ENCODE data around the gene CBR1. TPM values are rescaled to one million over a fixed set of nuclear protein-coding genes. Genes with fewer than 3 reads are reported as not detected.

The CBR1 gene
- total and polyA plus RNA-seq, 2 of the 8 experiments (the other 6 are each of a cell fraction or from before 2014, with no cell fraction given) = 1.8 to 207 TPM

DNA sequence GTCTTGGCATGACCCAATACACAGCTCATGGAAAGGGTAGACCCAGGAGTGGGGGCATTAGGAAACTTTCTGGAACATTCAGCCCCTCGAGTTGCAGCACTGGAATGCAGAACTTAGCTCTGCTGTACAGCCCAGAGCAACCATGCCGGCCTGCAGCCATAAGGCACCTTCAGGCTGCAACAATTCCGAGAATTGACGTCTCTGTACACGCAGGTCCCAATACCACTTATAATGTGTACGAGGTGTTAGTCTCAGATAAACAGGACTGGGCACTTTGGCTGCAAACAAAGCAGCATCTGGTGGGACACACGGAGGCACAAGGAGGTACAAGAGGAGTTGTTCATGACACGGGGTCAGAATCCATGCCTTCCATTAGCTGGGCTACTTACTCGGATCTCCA, 7.9 kb downstream of the CBR1 start:
- no peak overlapping the region for H3K56ac ChIP-seq (replicated peaks; ENCODE audit: insufficient read length, low read depth, low read length)
- H3K23ac ChIP-seq (ENCODE audit: insufficient read length) = no peak overlapping the region
- ChIA-PET CTCF (ENCODE audit: partially characterized antibody) (interaction anchor here (1.0 to 4.1 kb wide), 6 partner anchors 9 to 35 kb away, joined by 3 to 15 read pairs (median 7); no protein-coding TSS in a partner anchor), POLR2A (ENCODE audit: partially characterized antibody) (interaction anchor here (0.6 to 1.5 kb wide), 3 partner anchors 10 to 36 kb away, joined by 3 to 5 read pairs (median 3); no protein-coding TSS in a partner anchor)
- H3K36me3 ChIP-seq (ENCODE audit: control insufficient read depth in 2 of 4, insufficient read depth in 4 of 4, low read length in 3 of 4) = no peaks in the 10 kb centered on the region; a peak in 1 of 8 replicates
- FAIRE-seq (no peak), DNase-seq (ENCODE audit: low read depth in 1 of 2, low spot score in 2 of 2) (no peak)
- no peak overlapping the region for H2BK120ac ChIP-seq (replicated peaks; ENCODE audit: low read depth, low read length)
- H3K79me1 ChIP-seq (ENCODE audit: low read depth, low read length) = no peaks in the 10 kb centered on the region
- no peaks in the 10 kb centered on the region for H3K9me3 ChIP-seq (ENCODE audit: insufficient read depth in 2 of 2, low read depth in 1 of 2, low read length in 1 of 2)
- H3K4me2 ChIP-seq (ENCODE audit: insufficient read depth in 1 of 2, low read depth in 2 of 2, low read length in 2 of 2) = no peak overlapping the region
- no peaks in the 10 kb centered on the region for H3K23me2 ChIP-seq (ENCODE audit: low read depth, low read length)
- no peak overlapping the region for H3K14ac ChIP-seq (ENCODE audit: insufficient read length)
- WGBS, 2 experiments (ENCODE audit: extremely low coverage in 1 of 2, insufficient coverage in 1 of 2, insufficient read length in 1 of 2, insufficient replicate concordance in 2 of 2, low coverage in 1 of 2, low lambda C conversion rate in 2 of 2, missing lambda C conversion rate in 1 of 2) = 85% methylated on average over 9 of the region's 9 CpGs; no CpG with 5 or more reads in 1 of the 2 experiments
- H3K9ac ChIP-seq (replicated peaks in 1 of 4; ENCODE audit: extremely low read depth in 1 of 4, low read depth in 3 of 4, low read length in 3 of 4) = no peak overlapping the region
- H4K20me1 ChIP-seq (replicated peaks in 1 of 2; ENCODE audit: control insufficient read depth in 1 of 2, insufficient read depth in 2 of 2, low read length in 2 of 2) = no peaks in the 10 kb centered on the region
- no peak overlapping the region for H2BK12ac ChIP-seq (ENCODE audit: low read depth, low read length)
- no peak overlapping the region for H4K5ac ChIP-seq (ENCODE audit: insufficient read length, low read depth, low read length)
- no peak overlapping the region for H2AK5ac ChIP-seq (ENCODE audit: low read depth, low read length)
- H4K91ac ChIP-seq (replicated peaks; ENCODE audit: insufficient read length, low read length) = peak overlapping the region; percentile 25
- H2BK15ac ChIP-seq (ENCODE audit: low read length) = no peak overlapping the region
- H3K4me1 ChIP-seq (replicated peaks in 1 of 4; ENCODE audit: control insufficient read depth in 3 of 4, insufficient read depth in 4 of 4, low read length in 3 of 4) = peaks cover 0 to 6% (median 4%) of the 10 kb centered on the region in 4 experiments; a peak in 5 of 7 replicates
- H3K27ac ChIP-seq (ENCODE audit: low read depth, low read length) = no peak overlapping the region
- H3K79me2 ChIP-seq (ENCODE audit: control insufficient read depth in 1 of 2, insufficient read depth in 2 of 2, low read length in 2 of 2) = no peaks in the 10 kb centered on the region
- no peak overlapping the region for H2BK20ac ChIP-seq (ENCODE audit: low read length)
- H3K27me3 ChIP-seq (replicated peaks in 1 of 4; ENCODE audit: control insufficient read depth in 3 of 4, extremely low read depth in 1 of 4, insufficient read depth in 3 of 4, low read length in 3 of 4) = no peaks in the 10 kb centered on the region; a peak in 1 of 7 replicates
- no peak overlapping the region for H3K18ac ChIP-seq (ENCODE audit: extremely low read depth, low read length)
- no peak overlapping the region for H4K8ac ChIP-seq (ENCODE audit: extremely low read depth, insufficient read depth, low read length)
- no peak overlapping the region for H2AFZ ChIP-seq (ENCODE audit: low read length)
- H3K4ac ChIP-seq (replicated peaks; ENCODE audit: insufficient read length, low read depth, low read length) = no peak overlapping the region
- H2BK5ac ChIP-seq (ENCODE audit: low read depth, low read length) = no peak overlapping the region
- no peak overlapping the region for H3K4me3 ChIP-seq (ENCODE audit: extremely low read depth in 1 of 4, insufficient read depth in 2 of 4, low read depth in 3 of 4, low read length in 4 of 4)
- TF ChIP-seq, protein P1, sequence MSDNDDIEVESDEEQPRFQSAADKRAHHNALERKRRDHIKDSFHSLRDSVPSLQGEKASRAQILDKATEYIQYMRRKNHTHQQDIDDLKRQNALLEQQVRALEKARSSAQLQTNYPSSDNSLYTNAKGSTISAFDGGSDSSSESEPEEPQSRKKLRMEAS (IDR thresholded peaks at IDR 0.05) = no peak
- TF ChIP-seq, protein P2, sequence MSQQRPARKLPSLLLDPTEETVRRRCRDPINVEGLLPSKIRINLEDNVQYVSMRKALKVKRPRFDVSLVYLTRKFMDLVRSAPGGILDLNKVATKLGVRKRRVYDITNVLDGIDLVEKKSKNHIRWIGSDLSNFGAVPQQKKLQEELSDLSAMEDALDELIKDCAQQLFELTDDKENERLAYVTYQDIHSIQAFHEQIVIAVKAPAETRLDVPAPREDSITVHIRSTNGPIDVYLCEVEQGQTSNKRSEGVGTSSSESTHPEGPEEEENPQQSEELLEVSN (IDR thresholded peaks at IDR 0.05) = no peak
- TF ChIP-seq TCF12 (IDR thresholded peaks at IDR 0.05; ENCODE audit: low read depth, low read length) (no peak), POLR2A (IDR thresholded peaks at IDR 0.05; ENCODE audit: control extremely low read depth in 1 of 2, low read depth in 2 of 2, low read length in 2 of 2) (no peak), SRF (IDR thresholded peaks at IDR 0.05; ENCODE audit: low read depth, low read length) (no peak), HDAC6 (IDR thresholded peaks at IDR 0.05; ENCODE audit: low read depth, low read length) (no peak), SP1 (IDR thresholded peaks at IDR 0.05; ENCODE audit: low read depth, low read length) (no peak), ZNF274 (IDR thresholded peaks at IDR 0.05; ENCODE audit: borderline replicate concordance, extremely low read depth, low read length) (no peak), SAP30 (IDR thresholded peaks at IDR 0.05; ENCODE audit: insufficient read depth, insufficient replicate concordance, low read length) (no peak), RBBP5 (IDR thresholded peaks at IDR 0.05; ENCODE audit: borderline replicate concordance, low read depth, low read length) (no peak), CHD1 (IDR thresholded peaks at IDR 0.05; ENCODE audit: low read depth, low read length) (no peak), TBP (IDR thresholded peaks at IDR 0.05; ENCODE audit: low read depth, low read length) (no peak), JUN (IDR thresholded peaks at IDR 0.05; ENCODE audit: low read depth, low read length) (no peak), NANOG (IDR thresholded peaks at IDR 0.05; ENCODE audit: insufficient read depth, low read depth, low read length, poor library complexity, severe bottlenecking) (no peak)

Data from H1 (cell line).